Measurements from ENCODE around the gene SPEM1.

DNA sequence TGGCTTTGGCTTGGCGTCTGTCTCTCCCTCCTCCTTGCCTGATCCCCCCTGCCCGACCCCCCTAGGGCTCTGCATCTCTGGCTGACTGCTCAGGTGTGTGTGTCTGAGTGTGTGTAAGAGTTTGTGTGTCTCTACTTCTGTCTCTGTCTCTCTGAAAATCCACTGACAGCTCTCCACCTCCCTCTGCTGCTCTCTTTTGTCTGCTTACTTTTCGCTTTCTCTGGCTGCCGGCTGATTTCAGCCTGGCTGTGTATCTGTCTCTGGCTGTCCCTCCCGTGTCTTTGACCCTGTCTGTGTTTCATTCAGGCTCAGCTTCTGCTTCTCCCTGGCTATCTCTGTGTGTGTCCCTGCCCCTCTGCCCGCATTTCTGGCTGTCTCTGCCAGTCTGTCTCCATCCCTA is 3.8 kb upstream of the SPEM1 start:
- TF ChIP-seq POLR2AphosphoS5 (IDR thresholded peaks at IDR 0.05) (no peak), POLR2A (IDR thresholded peaks at IDR 0.05) (no peak)
- TF ChIP-seq, protein P1, sequence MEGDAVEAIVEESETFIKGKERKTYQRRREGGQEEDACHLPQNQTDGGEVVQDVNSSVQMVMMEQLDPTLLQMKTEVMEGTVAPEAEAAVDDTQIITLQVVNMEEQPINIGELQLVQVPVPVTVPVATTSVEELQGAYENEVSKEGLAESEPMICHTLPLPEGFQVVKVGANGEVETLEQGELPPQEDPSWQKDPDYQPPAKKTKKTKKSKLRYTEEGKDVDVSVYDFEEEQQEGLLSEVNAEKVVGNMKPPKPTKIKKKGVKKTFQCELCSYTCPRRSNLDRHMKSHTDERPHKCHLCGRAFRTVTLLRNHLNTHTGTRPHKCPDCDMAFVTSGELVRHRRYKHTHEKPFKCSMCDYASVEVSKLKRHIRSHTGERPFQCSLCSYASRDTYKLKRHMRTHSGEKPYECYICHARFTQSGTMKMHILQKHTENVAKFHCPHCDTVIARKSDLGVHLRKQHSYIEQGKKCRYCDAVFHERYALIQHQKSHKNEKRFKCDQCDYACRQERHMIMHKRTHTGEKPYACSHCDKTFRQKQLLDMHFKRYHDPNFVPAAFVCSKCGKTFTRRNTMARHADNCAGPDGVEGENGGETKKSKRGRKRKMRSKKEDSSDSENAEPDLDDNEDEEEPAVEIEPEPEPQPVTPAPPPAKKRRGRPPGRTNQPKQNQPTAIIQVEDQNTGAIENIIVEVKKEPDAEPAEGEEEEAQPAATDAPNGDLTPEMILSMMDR (IDR thresholded peaks at IDR 0.05), result no peak

All from prostate gland (tissue), 2 donors.